Measurements from ENCODE around the gene SORT1. TPM values are rescaled to one million over a fixed set of nuclear protein-coding genes. Genes with fewer than 3 reads are reported as not detected.

The SORT1 gene
- total and polyA plus RNA-seq, 4 donors = 39.0 to 135 (median 57.4) TPM

DNA sequence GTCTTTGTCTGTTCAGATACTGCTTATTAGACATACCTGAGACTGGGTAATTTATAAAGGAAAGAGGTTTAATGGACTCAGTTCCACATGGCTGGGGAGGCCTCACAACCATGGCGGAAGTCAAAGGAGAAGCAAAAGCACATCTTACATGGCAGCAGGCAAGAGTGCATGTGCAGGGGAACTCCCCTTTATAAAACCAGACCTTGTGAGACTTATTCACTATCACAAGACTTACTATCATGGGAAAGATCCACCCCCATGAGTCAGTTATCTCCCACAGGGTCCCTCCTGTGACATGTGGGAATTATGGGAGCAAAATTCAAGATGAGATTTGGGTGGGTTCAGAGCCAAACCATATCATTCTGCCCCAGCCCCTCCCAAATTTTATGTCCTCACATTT lies 35.6 kb upstream of the SORT1 start:
- Histone ChIP-seq H3K4me3 (no peak overlapping the region), H3K9me3 (ENCODE audit: control insufficient read depth in 4 of 4, insufficient read depth in 3 of 4, low read length in 3 of 4) (no peaks in the 10 kb centered on the region), H3K36me3 (ENCODE audit: control insufficient read depth in 4 of 4, insufficient read depth in 4 of 4, low read length in 4 of 4) (no peaks in the 10 kb centered on the region), H3K4me1 (ENCODE audit: control insufficient read depth in 5 of 5, insufficient read depth in 5 of 5, low read length in 5 of 5) (no peaks in the 10 kb centered on the region), H3K27ac (ENCODE audit: low read depth in 1 of 2, low read length in 1 of 2) (no peak overlapping the region), H3K9ac (ENCODE audit: insufficient read depth in 1 of 2, low read length in 2 of 2) (no peak overlapping the region), H3K27me3 (ENCODE audit: control insufficient read depth in 3 of 3, insufficient read depth in 3 of 3, low read length in 2 of 3) (no peaks in the 10 kb centered on the region)
- TF ChIP-seq CTCF (IDR thresholded peaks at IDR 0.05; ENCODE audit: control extremely low read depth, extremely low read depth) = no peak
- DNase-seq (no peak), ATAC-seq (ENCODE audit: insufficient read depth, low FRiP score) (no peak)
- 97 to 100% methylated on average over 1 of the region's 1 CpG for WGBS, 2 donors

DNA sequence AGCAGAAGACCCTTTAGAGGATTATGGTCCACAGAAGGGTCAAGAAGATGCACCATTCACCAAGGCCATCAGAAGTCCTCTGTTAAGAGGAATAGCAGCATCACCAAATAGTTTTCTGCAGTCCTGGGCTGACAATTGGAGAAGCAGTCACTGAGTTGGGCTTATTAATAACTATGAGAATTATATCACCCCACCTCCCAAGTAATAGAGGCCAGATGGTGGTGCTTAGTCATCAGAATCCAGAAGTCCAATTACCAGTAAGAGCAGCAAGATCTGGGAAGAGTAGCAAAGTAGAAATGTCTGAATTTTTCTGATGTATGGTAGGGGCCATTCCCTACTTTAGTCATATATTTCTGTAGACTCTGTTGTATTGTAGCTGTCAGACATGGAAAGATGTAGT lies 34.6 kb upstream of the SORT1 start:
- no peak for TF ChIP-seq CTCF (IDR thresholded peaks at IDR 0.05; ENCODE audit: control extremely low read depth, extremely low read depth)
- Histone ChIP-seq H3K9ac (ENCODE audit: insufficient read depth in 1 of 2, low read length in 2 of 2) (no peak overlapping the region), H3K4me1 (ENCODE audit: control insufficient read depth in 5 of 5, insufficient read depth in 5 of 5, low read length in 5 of 5) (peaks cover 0 to 4% (median 0%) of the 10 kb centered on the region in 5 donors), H3K36me3 (ENCODE audit: control insufficient read depth in 4 of 4, insufficient read depth in 4 of 4, low read length in 4 of 4) (no peaks in the 10 kb centered on the region), H3K9me3 (ENCODE audit: control insufficient read depth in 4 of 4, insufficient read depth in 3 of 4, low read length in 3 of 4) (no peaks in the 10 kb centered on the region), H3K27ac (ENCODE audit: low read depth in 1 of 2, low read length in 1 of 2) (no peak overlapping the region), H3K27me3 (ENCODE audit: control insufficient read depth in 3 of 3, insufficient read depth in 3 of 3, low read length in 2 of 3) (no peaks in the 10 kb centered on the region), H3K4me3 (no peak overlapping the region)
- DNase-seq = no peak
- ATAC-seq (ENCODE audit: insufficient read depth, low FRiP score) = no peak

GRCh38 chr1:109427171-109427467 lies 29.4 kb upstream of the SORT1 start:
- no peaks in the 10 kb centered on the region for H3K9me3 ChIP-seq (ENCODE audit: control insufficient read depth in 4 of 4, insufficient read depth in 3 of 4, low read length in 3 of 4)
- peak in 1 of 3 donors; percentile 33 for DNase-seq

More at GRCh38 chr1:109427171-109427467, 29.4 kb upstream of the SORT1 start:
- H3K36me3 ChIP-seq (ENCODE audit: control insufficient read depth in 4 of 4, insufficient read depth in 4 of 4, low read length in 4 of 4) = peaks cover 0 to 5% (median 0%) of the 10 kb centered on the region in 4 donors
- no peaks in the 10 kb centered on the region for H3K27me3 ChIP-seq (ENCODE audit: control insufficient read depth in 3 of 3, insufficient read depth in 3 of 3, low read length in 2 of 3)
- peak overlapping the region in 1 of 2 donors; percentile 26 for H3K9ac ChIP-seq (ENCODE audit: insufficient read depth in 1 of 2, low read length in 2 of 2)
- ATAC-seq (ENCODE audit: insufficient read depth, low FRiP score) = no peak
- WGBS, 2 donors = 12 to 13% methylated on average over 7 of the region's 7 CpGs
- peaks cover 0 to 17% (median 6%) of the 10 kb centered on the region in 5 donors for H3K4me1 ChIP-seq (ENCODE audit: control insufficient read depth in 5 of 5, insufficient read depth in 5 of 5, low read length in 5 of 5)
- no peak for TF ChIP-seq CTCF (IDR thresholded peaks at IDR 0.05; ENCODE audit: control extremely low read depth, extremely low read depth)
- H3K27ac ChIP-seq (ENCODE audit: low read depth in 1 of 2, low read length in 1 of 2) = peak overlapping the region; percentile 89 to 92
- H3K4me3 ChIP-seq = peak overlapping the region; percentile 40
